NCI-H1436 (cell line): ENCODE results near the gene COX17.

ENCODE experiments used
- DNase-seq: peaks from one replicate; lab custom pipeline; 2025; lab: John Stamatoyannopoulos, UW

Gene COX17

DNA sequence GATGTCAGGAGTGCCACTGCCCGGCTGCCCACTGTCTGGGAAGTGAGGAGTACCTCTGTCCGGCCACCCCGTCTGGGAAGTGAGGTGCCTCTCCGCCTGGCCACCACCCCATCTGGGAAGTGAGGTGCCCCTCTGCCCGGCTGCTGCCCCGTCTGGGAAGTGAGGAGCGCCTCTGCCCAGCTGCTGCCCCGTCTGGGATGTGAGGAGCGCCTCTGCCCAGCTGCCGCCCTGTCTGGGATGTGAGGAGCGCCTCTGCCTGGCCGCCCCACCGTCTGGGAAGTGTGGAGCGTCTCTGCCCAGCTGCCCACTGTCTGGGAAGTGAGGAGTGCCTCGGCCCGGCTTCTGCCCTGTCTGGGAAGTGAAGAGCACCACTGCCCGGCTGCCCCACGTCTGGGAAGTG is 3.3 kb downstream of the COX17 start:
- DNase-seq = no peak

GRCh38 chr3:119672776-119673175 is 4.4 kb downstream of the COX17 start:
- no peak for DNase-seq

DNA sequence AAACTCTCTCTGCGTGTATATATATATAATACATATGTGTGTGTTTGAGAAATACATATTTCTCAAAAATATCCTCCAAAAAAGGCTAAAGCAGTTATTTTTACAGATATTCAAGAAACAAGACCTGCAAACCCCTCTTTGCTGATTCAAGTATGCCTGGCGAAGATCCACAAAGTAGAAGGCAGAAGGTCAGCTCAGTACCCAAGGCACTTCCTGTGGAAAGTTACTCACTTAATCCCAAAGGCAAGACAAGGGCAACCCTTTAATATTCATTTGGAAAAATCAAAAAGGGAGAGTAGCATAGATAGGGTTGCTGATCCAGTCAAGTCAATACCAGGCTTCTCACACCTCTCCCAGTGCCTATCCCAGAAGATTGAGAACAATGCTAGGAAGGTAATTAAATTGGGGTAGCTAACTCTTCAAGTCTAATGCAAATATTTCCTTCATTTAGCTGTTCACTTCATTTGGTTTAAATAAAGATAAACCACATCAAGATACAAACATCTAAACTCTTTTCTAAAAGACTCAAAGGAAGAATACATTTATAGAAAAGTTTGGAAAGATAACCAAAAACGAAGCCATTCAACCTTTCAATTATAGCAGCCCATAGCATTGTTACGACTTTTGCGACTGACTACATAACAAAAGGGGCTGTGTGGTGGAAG is 7.2 kb downstream of the COX17 start:
- no peak for DNase-seq

- DNase-seq = no peak
Measured at GRCh38 chr3:119665954-119666559, 11.1 kb downstream of the COX17 start.

DNA sequence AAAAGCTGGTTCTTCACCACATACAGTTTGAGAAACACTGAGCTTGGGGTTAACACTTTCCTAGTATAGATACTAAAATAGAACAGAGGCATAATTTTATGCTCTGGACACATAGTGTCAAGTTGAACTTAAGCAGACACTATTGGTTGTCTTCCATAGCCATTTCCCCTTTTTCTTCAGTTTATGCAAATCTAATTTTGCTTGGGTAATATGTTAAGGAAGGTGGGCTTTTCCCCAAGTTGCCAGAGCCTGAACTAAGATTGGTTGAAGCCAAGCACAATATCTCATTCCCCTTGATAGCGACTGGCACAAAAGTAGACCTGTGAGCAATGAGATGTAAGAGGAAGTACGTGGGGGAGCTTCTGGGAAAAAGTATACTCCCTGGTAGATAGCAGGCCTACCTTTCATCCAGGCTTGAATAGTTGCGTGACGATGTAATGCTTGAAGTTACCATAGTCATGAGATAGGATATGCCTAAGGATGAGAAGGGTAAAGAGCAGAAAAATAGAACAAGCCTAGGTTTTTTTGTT is 12.3 kb downstream of the COX17 start:
- no peak for DNase-seq

- no peak for DNase-seq
Measured at GRCh38 chr3:119664370-119664769, 12.8 kb downstream of the COX17 start.

DNA sequence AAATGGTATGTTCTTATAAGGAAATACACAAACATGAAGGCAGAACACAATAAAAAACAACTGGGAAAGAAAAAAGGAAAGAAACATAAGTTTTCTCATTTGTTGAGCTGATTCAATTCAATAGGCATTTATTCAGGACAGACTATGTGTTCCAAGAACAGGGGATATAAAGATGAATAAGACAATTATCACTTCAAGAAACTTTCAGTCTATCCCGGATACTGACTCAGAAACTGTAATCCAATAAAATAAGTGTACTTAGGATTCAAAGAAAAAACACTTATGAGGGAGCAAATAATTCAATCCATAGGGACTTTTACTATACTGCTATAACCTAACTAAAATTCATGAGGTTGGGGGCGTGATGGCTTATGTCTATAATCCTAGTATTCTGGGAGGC is 13.3 kb downstream of the COX17 start:
- DNase-seq = no peak

- DNase-seq = no peak
Measured at GRCh38 chr3:119662604-119663373, 14.4 kb downstream of the COX17 start.

GRCh38 chr3:119660474-119661440 is 16.4 kb downstream of the COX17 start, which contains the start of gene POPDC2:
Gene POPDC2, minus strand, starts transcription at chr3:119660589. Its CDS starts 166 bp downstream, at chr3:119660423.
- DNase-seq = no peak

DNA sequence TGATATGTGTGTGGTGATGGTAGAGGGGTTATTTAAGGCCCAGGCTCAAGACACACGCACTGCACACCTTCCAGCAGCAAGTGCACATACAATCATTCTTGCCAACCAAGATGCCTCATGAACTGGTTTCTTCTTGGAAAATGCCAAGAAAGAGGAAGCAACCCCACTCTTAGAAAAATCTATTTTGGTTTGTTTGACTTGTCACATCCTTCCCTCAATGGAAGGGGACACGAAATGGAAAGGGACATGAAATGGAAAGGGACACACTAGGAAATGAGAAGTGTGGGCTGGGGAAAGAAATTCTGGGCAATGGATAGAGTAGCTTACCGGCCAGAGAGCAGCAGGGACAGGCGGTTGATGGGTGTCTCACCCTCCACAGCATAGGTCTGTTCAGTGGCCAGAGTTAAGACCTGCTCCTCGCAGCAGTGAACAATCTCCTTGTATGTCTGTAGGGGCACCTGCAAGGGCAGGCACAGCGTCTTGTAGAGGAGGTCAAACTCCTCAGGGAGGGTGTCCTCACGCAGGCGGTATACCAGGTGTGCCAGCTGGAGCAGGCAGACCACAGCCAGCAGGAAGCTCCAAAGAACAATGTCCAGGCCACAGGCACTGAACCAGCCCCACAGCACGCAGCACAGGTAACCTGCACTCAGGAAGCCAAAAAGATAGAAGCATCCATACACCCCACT is 17.5 kb downstream of the COX17 start:
- no peak for DNase-seq

DNA sequence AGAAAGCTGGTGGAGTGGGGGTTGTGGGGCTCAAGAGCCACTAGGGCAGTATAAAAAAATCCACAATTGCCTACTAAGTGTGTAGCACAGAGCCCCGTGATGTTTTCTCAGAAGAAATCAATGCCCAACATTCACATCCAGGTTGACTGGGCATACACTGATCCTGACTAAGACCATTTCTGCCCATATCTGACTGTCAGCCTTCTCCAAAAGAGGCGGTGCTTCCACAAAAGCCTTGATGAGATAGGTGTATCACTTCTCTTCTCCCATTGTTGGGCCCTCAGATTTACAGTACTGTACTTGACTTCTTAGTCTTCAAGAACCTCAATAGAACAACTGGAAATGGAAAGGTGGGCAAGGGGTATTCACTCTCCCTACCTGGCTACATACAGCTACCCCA is 18.2 kb downstream of the COX17 start:
- no peak for DNase-seq

- no peak for DNase-seq
Measured at GRCh38 chr3:119657887-119658702, 19.1 kb downstream of the COX17 start.

DNA sequence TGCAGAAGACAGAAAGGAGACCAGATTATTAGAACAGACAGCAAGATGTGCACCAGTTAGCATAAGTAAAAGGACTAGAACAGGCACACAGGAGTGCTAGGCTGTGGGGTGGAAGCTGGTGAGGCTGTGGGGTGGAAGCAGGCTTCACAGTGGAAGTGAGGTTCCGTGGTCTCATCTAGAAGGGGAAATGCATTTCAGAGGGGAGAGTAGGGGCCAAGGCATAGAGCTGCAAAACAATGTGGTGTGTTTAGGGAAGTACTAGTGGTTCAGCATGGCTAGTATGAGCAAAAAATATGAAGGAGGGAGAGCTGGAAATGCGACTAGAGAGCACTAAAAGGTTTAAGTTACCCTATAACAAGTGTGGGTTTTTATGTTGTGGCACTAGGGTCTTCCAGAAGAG is 23.3 kb downstream of the COX17 start:
- DNase-seq = no peak

DNA sequence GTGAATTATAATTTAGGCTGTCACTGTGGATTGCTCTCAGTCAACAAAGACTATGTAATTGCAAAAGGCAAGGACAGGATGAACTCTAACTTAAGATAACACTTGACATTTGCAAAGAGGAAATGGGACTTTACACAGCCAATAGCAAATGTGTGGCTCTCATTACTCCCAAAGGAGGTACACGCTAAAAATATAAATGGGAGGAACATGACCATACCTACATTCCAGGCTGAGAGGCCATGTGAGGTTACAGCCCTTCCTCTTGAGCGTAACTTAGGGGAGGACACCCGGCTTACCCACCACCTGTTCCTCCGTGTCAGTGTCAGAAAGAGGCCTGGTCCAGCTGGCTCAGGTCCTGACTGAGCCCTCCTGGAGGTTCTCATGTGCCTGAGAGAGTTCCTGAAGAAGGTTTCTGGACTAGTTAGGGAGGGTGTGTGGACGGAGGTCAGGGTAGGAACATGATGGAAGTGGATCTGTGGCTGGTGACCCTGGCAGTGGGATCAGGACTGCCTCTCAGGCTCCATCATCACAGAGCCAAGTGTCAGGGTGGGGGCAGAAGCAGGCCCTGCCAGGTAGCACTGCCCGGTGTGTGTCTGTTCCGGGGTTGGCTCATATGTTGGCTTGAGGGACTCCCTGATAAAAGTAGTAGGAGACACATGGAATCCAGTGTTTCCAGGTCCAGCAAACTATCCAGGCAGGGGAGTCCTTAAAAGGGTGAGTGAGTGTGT is 24.7 kb downstream of the COX17 start:
- no peak for DNase-seq

DNA sequence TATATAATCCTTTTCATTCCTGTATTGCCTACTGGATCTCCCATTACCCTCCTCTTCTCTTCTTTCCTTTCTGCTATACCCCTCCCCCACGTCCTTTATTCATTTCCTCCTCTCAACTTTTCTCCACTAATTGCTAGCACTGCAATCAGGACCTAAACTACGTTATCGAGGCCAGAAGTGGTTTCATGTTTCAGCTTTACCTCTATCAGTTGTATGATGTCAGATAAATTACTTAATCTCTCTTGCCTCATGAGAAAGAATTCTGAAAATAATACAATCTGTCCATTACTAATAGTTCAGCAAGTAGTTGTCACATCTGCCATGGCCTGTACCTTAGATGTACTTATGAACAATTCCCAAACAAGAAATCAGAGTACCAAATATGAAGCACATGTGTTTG is 27.4 kb downstream of the COX17 start:
- peak; percentile 66 for DNase-seq

DNA sequence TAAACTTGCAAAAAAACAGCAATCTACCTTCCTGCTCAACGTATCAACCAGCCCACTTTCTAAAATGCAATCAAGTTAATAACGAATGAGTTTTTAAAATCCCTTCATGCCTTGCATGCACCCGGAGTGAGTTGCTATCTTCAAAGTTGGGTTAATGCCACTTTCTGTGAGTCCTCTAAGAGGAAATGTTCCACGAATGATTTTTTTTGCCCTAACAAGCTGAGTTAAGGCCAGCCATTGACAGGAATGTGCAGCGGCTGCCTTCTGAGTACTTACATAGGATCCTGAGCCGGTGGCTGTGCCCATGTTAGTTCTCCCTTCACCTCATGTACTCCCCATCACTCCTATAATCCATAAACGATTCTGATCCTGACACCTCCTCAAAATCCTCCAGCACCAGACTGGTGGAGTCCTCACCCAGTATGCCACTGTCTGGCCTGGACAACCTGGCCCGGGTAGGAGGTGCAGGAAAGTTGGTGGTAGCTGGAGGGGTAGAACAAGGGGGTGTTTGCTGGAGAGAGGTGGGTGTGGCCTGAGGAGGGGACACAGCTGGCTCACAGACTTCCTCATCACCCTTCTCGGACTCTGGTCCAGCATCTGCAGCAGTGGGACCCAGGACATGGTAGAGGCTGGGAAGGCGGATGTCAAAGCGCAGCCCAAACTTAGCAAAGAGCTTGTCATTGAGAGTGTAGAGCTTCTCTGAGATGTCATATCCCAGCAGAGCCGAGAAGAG is 29.2 kb downstream of the COX17 start:
- no peak for DNase-seq

DNA sequence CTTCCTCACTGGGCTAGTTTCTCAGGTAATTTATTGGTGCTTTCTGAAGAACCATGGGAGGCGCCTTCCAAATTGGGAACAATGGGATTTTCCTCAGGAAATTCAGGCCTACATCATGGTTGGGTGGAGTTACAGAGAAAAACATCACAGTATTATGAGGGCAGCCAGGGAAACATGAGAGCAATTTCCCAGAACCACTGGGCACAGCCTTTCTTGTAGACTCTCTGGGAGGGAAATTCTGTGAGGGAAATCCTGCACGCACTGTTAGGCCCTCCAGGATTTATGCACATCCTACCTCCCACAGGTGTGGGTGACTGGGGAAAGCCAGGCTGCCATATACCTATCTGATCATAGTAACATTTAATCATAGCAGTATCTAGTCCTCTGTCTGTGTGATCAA is 30.0 kb downstream of the COX17 start:
- DNase-seq = no peak

- no peak for DNase-seq
Measured at GRCh38 chr3:119645813-119646212, 31.4 kb downstream of the COX17 start.

DNA sequence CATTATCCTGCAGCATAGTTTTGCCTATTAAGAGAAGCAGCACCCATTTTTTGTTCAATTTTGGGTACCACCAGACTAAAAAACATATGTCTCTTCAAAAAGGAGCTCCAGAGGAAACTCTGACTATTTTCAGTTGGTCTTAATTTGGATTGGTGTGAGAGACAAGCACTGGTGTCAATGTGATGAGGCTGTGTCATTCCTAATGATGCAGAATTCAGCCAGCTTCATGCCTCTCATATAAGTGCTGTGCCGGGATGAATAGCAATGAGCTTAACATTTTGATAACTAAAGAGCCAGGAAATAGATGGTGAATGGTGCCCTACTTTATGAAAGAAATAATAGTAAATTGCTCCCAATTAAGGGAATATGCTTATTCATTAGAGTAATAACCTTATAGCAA is 32.7 kb downstream of the COX17 start:
- no peak for DNase-seq
